GM21529 (cell line): Measurements from ENCODE around the gene GAB2.
A peak's percentile ranks its signal among the peaks of the same experiment; 100 is the strongest.
"Not testable (repeated sequence)": the region's sequence is repeated elsewhere in the genome, so short reads cannot be mapped to it uniquely, and the experiment has no call there.

Source experiments
- ATAC-seq: cut with Tn5 transposase; IDR thresholded peaks from one replicate; pipeline ENCODE4 v1.9.1; 2021; ENCODE audit not compliant: unreplicated experiment

The GAB2 gene

DNA sequence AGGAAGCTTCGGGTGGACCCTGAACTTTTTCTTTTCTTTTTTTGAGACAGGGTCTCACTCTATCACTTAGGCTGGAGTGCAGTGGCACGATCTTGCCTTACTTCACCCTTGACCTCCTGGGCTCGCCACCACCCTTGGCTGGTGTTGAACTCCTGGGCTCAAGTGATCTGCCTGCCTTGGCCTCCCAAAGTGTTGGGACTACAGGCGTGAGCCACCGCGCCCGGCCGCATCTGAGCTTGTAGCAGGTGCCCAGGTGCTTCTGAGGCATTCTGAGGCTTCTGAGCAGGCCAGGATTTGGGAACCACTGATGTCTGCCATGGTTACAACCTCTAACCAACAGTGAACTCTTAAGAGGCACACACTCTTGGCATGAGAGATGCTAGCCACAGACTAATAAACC lies 223.8 kb downstream of the GAB2 start:
- no peak for ATAC-seq

DNA sequence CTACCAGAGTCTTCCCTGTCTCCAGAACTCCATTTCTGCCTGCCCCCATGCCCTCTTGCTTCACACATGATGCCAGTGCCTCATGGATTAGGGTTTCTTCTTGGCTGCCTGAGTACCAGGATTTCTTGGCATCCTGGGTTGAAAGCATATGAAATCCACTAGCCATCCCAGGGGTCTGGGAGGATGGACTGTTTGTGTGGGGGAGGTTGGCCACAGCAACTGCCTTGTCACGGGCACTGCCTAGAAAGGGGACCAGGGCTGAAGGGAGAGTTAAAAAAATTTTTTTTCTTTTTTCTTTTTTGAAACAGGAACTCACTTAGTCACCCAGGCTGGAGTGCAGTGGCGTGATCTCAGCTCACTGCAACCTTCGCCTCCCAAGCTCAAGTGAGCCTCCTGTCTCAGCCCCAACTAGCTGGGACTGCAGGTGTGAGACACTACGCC lies 224.7 kb downstream of the GAB2 start:
- ATAC-seq = no peak

DNA sequence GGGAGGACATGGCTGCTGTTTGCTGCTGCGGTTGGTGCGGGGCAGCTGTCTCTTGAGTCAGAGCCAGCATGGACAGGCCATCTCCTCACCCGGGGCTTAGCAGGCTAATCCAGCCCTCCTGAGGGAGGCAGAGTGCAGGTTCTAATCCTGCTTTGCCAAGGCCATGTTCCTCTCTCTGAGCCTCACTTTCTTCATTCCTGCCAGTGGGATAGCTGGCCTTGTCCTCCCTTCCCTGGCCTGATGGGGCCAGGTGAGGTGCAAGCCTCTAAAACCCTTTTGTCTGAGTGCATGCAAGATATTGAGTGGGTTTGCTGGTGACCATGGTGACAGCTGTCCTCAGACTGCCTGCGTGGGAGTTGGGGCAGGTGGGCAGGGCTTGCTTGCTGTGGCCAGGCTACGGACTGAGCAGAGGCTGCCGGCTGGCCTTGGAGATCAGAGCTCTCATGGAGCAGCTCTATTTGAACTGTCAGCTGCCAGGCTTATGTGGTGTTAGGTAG lies 225.3 kb downstream of the GAB2 start:
- ATAC-seq = no peak

DNA sequence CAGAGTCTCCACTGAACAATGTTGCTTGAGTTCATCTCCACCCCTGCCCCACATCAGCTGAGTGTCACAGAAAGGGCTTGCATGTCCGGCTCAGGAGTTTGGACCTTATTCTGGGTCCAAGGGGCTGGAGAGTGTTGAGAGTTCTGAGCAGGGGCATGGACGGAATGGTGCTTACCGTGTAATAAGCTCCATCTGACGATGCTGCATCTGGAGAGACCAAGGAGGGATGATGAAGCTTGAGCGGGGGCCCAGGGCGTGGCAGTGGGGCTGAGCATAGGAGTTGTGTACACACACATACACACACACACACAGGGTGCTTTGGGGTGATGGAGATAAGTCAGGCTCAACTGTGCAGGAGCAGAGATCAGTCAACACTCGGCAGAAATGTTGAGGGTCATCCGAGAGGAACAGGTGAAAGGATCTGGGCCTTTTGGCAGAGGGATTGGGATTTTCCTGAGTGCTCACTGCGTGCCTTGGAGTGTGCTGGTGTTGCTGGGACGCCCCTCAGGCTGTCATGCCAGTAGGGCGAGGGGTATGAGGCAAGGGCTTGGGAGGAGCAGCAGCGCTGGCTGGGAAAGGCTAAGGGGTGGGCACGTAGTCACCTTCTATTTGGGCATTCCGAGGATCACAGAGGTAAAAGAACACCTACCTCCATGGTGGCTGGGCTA lies 226.6 kb downstream of the GAB2 start:
- no peak for ATAC-seq

DNA sequence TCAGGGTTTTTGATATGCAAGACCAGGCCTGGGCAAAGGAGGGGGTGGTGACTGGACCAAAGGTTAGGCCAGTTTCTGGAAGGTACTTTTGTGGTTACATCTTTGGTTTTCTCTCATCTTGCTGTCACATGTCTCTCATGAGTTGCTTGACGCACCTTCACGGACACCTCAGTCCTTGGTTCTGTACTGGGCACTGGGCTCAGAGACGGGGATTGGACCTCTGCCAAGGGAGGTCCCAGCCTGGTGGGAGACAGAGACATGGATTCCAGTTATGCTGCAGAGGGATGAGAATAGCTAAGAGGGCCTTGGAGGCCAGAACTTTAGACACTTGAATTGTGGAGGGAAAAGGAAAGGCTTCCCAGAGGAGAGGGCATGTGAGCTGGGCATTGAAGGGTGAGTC lies 227.2 kb downstream of the GAB2 start:
- no peak for ATAC-seq

DNA sequence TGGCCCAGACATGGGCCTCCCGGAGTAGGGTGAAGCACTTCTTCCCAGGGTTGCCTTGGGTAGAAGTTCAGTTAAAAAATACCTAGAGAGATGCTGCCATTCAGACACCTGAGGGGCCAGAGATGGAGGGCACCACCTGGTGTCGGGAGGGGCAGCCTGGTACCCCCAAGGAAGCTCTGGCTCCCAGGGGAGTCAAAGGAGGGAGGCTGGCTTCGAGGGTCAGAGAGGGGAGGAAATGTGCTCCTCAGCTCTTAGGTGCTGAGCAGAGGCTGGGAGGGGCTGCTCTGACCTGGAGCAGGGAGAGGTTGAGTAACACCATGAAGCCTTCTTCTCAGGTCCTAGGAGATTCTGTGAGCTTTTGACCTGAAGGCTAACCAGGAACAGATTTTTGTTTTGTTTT lies 227.8 kb downstream of the GAB2 start:
- no peak for ATAC-seq

DNA sequence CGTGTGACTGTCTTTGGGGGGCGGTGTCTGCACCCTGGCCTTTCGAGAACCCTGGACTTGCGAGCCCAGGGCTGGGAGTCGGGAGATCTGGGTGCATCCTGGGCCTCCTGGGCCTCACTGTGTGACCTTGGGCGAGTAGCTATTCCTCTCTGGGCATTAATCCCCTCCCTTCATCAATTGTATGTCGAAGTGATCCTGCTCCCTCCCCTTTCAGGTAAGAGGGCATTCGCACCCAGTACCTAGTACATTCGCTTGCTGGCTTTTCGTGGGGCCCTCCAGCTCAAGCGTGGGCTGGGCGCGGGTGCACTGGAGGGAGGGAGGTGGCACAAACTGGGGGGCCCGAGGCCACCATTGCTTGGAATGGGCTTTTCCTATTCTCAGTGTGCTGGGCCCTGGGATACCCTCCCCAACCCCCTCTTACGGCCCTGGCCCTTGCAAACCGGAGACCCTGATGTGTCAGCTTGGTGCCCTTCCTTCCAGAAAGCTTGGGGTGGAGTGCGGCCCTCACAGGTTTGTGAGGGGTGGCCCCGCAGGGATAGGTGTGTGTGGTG lies 228.4 kb downstream of the GAB2 start:
- no peak for ATAC-seq

DNA sequence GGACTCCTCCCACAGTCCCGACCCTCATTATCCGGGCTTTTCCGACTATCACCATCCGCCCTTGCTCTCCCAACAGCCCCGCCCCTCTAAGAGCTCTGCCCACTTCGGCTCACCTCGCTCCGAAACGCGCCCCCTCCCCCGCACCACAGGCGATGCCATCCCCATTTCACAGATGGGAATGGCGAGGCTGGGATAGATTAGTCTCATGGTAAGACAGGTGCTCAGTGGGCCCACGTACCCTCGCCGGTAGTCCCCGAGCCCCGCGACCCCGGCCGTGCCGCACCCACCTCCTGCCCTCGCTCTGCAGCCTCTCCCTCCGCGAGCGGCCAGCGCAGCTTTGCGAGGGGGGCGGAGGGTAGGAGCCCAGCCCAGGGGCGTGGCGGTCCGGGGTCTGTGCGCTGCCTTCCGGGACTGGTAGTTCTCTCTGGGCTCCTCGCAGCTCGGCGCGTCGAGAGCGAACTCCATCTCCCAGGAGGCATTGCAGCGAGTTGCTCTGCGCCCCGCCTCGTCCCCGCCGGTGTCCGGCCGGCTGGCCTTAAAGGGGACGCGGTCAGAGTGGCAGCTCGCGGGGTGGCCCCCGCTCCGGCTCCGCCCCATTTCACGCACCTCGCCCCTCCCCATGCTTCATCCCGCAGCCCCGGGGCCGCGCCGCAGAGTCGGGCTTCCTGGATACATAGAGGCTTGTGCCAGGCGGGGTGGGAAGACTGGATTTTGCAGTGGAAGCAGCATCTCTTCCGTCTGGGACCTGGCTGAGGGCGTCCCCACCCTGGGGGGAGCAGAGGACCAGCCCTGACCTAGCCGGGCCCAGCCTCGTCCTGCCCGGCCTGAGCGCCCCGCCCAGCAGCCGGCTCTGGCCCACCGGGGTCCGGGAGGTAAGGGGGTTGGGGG lies 229.1 kb downstream of the GAB2 start, which contains the start of the genes KCTD21 and USP35:
Gene KCTD21 (minus strand): TSS at position 341 of the 888 bp plus-strand sequence. CDS start 14,072 bp downstream, outside the sequence.
Gene USP35 (plus strand): TSS at position 634 of the 888 bp plus-strand sequence. CDS start 7,327 bp downstream, outside the sequence.
- peak; percentile 93 for ATAC-seq

DNA sequence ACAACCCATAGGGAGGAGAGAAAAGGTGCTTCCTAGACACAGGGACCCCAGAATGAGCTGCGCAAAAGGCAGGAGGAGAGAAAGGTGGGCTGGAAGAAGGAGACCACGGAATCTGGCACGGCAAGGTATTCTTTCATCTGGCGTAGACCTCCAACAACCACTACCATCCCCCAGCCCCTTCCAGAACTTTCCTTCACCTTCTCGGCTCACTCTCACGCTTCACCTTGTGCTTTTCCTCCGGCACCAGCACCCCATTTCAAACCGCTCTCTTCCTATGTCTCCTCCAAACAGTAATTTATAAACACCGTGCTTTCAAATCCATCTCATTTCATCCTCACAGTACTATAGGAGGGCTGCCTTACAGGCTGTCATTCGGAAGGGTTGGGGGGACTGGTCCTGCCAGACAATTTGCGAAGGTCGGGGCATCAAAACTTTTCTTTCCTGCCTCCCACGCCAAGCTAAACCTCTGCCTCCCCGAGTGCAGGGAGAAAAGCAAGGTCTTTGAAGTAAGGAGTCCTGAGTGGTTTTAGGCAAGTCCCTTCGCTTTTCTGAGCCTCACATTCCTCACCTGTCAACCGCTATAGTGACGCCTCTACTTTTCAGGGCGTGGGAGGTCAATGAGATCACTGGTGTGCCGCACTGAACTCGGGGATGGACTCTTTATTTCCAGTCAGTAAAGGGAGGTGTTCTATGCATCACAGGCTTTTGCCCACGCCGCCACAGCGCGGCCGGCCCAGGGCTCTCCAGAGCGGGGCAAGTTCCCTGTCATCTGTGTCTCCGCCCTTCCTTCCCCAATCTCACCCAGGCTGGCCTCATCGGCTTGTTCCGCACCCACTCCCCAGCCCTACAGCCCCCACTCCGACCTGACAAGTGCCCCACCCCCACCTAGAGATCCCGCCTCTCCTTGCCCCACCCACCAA lies 230.0 kb downstream of the GAB2 start:
- ATAC-seq = peak; percentile 22

DNA sequence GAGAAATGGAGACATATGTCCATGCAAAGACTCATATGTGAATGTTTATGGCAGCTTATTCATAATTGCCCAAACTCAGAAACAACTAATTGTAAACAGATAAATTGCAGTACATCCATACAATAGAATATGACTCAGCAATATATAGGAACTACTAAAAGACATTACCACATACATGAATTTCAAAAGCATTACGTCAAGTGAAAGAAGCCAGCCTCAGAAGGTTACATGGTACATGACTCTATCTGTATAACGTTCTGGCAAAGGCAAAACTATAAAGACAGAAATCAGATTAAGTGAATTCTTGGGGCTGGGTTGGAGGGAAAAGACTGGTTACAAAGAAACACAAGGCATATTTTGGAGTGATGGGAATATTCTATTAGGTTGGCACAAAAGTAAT lies 236.4 kb downstream of the GAB2 start:
- no peak for ATAC-seq

DNA sequence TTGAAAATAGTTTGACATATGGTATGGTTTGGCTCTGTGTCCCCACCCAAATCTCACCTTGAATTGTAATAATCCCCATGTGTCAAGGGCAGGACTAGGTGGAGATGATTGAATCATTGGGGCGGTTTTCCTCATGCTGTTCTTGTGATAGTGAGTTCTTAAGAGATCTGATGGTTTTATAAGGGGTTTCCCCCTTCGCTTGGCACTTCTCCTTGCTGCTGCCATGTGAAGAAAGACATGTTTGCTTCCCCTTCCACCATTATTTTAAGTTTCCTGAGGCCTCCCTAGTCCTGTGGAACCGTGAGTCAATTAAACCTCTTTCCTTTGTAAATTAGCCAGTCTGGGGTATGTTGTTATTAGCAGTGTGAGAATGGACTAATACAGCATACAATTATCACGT lies 236.9 kb downstream of the GAB2 start:
- no peak for ATAC-seq

DNA sequence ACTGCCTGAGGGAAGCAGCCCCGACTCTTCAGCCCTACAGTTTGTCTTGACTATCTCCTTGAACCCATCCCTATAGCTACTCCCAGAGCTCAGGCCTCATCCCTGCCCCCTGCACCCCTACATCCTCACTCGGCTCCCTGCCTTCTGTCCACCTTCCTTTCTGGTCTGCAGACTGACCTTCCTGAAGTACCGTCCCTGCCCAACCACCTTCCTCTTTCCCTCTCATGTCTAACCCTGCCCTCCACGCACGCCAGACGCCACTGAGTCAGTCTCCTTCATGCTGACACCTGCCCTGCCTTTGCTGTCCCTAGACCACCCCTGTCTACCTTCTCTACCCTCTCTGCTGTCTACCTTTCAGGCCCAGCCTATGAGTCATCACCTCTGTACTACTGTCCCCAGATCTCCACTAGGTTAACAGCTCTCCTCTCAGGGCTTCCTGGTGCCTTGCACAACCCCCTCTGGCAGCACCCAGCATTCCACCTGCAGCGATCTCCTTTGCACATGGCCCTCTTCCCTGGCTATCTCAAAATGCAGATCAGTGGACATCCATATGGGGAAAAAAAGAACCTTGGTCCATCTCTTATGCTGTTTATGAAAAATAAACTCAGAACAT lies 238.1 kb downstream of the GAB2 start:
- ATAC-seq = no peak

DNA sequence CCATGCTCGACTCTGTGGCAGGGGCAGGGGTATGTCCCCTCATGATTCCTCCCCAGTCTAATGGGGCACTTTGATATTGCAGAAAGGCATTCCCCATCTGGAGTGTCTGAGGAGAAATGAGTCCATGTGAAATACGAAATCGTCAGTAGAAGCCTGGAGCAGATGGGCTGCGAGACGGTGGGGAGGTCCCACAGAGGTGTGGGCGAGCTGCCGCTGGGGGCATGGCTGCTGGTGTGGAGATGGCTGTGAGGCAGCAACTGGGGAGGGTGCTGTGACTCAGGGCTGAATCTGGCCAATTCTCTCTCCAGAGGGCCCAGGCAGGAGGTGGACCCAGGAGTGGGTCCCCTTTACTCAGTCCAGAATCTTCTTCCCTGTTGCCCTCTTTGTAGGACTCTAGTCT lies 240.4 kb downstream of the GAB2 start:
- ATAC-seq = no peak

DNA sequence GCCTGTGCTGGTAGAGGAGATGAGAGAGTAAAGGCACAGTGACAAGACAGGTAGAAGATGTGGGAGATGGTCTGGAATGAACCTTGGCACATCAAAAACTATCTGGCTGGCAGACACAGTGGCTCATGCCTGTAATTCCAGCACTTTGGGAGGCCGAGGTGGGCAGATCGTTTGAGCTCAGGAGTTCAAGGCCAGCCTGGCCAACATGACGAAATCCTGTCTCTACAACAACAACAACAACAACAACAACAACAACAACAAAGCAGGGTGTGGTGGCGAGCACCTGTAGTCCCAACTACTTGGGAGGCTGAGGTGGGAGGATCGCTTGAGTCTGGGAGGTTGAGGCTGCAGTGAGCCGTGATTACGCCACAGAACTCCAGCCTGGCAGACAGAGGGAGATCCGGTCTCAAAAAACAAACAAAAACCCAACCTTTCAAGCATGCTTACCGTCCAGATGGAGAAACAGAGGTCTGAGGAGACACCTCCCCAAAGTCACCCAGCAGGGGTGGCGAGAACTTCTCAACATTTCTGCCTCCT lies 240.9 kb downstream of the GAB2 start:
- ATAC-seq = no peak

DNA sequence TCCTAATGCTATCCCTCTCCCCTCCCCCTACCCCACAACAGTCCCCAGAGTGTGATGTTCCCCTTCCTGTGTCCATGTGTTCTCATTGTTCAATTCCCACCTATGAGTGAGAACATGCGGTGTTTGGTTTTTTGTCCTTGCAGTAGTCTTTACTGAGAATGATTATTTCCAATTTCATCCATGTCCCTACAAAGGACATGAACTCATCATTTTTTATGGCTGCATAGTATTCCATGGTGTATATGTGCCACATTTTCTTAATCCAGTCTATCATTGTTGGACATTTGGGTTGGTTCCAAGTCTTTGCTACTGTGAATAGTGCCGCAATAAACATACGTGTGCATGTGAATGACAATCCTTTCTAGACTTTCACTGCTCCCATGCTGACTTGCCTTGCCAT lies 241.8 kb downstream of the GAB2 start:
- ATAC-seq = not testable (repeated sequence)

DNA sequence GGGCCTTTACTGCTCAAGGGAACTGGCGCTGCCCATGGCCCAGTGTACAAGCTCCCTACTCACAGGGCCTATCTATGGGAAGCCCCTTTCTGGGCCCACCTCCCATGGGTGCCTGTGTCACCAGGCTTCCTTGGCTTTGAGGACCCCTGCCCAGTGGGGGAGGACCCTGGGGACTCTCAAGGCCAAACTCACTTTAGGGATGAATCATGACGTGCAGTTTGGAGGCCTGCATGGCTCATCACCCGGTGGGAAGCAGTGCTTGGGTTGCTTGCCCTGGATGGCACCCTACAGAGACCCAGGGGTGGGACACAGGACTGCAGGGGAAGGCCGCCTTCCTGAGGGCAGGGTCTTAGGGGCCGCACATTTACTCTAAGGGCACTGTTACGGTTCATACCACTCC lies 245.7 kb downstream of the GAB2 start:
- no peak for ATAC-seq

DNA sequence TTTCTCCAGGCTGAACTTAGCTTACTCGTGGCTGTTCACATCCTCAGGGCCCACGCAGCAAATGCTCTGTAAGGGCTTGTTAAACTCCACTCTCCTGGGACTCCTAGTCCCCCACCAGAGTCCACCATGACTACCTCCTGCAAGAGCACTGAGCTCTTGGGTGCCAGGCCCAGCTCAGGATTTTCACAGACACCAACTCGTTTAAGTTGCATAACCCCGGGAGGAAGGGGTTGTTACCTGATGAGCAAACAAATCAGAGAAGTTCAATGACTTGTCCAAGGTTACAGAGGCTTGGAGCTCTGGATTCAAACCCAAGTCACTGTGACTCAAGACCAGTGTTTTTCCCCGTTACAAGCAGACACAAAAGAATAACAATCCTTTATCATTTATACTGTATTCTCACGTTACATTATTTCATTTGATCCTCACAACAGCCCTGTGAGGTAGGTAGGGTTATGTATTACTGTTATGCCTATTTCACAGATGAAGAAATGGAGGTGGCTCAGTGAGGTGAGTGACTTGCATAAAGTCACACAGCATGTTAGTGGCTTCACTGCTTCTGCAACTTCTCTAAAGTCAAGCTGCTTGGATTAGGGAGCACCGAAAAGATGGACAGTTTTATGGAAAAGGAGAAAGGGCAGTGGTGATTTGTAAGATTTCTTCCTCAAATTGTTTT lies 246.6 kb downstream of the GAB2 start:
- ATAC-seq = no peak

DNA sequence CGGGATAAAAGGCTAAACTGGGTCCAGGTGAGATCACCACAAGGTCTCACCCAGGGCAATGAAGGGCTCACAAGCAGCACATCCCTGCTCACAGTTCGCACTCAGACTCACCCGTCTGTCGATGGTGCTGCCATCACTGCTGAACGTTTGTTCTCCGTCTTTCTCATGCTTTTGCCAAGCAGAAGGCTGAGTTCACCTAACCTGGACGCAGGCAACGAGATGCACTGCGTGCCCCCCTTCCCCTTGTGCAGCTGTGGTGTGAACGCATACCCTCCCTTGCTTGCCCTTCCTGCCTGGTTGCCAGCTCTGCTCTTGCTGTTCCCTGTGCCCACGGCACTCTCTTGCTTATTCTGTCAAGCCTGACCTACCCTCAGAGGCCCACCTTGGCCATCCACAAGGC lies 247.2 kb downstream of the GAB2 start:
- ATAC-seq = no peak
